ENCODE results near the gene FAP.
A peak's percentile ranks its signal among the peaks of the same experiment; 100 is the strongest.

The FAP gene

DNA sequence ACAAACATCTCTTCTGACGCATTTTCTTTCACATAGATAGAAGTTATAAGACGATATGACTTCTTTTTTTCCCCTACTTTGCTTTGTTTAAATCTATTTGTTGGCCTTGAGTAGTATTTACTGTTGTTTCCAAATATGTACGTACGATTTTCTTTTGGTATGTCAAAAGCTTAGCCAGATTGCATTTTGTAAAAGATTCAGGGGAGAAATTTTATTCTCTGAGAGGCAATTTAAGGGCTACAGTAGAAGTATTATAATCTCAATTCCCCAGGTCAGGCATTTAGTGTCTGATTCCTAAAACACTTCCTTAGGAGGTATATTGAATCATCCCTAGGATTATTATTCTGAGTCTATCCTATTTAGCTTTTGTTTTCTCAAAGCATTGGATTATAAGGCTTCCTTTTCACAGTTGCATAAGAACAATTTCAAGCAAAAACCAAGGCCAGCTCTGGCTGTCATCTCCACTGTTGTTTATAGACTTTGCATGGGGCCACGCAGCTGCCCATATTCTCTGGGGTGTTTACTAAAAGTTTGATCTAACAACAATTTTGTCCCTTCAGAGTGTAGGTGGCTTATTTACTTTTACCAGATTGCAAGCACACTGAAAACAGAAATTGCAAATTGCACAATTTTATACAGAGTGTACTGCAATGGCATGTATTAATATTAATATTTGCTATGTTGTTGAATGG is 57.6 kb downstream of the FAP start:
- DNase-seq = no peak

DNA sequence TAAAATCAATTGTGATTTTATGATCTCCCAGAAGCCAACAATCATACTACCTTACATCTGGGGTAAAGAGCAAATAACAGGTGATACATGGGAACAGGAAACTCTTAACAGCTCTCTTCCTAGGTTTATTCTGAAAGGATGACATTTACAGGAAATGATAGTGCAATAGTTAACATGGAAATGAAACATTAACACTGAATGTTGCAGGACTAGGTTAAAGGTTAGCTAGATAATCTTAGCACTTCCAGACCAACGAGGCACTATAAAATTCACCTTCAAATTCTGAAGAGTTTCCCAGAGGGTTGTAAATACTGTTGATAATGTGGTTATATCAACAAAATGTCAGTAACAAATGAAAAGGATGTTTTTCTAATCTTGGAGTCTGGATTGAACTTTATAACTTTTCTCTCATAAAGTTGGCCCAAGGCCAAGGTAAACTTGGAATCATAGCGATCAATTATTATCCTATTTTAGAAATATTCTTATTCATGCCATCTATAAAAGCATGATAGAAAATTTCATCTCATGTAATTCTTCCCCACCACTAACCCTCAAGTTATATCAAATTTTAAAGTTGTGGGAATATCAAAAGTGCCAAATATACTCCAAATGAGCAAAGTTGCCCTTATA is 58.3 kb downstream of the FAP start:
- DNase-seq = no peak

GRCh38 chr2:162184359-162184758 is 58.9 kb downstream of the FAP start:
- DNase-seq = no peak

GRCh38 chr2:162182395-162182794 is 60.9 kb downstream of the FAP start:
- no peak for DNase-seq

DNA sequence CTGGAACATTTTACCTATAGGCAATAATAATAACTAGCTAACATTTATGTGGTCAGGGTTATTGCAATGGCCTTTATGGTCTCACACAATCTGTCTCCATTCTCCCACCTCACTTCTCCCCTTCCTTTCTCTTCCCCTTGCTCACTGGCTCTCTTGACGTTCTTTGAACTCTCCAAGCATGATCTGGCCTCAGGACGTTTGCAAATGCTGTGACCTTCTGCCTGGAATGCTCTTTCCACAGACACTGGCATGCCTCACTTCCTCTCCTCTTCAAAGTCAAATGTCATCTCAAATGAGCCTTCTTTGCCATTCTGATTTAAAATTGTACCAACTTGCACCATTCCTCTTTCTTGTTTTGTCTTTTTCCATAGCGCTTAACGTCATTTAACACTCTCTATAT is 65.9 kb downstream of the FAP start:
- DNase-seq = no peak

GRCh38 chr2:162175714-162176113 is 67.5 kb downstream of the FAP start:
- no peak for DNase-seq

- DNase-seq = no peak
Observed at GRCh38 chr2:162174746-162175145, 68.5 kb downstream of the FAP start.

DNA sequence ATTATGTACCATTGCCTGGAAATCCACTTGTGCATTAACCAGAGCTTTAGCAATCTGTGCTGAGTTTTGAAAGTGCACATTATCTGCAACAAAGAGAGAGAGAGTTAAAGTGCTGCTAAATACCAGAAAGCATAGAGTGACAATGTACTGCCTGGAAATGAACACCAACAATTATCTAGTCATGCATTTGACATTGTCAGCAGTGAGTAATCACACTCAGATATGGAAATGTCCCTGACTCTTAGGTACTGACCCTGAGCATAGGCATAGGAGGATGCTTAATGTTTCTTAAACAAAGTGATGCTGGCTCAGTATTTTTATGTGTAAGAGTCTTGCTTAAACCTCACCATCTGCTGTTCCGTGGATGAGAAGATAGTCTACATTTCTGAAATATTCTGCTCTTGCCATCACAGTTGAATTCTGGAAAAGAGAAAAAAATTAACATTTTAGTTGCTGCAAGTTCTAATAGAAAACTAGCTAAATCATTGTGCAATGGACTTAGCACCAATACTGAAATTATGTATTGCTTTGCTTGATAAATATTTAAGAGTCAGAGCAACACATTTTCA is 70.4 kb downstream of the FAP start:
- no peak for DNase-seq

GRCh38 chr2:162166745-162167144 is 76.5 kb downstream of the FAP start:
- no peak for DNase-seq

- DNase-seq = no peak
Observed at GRCh38 chr2:162166174-162166573, 77.1 kb downstream of the FAP start.

DNA sequence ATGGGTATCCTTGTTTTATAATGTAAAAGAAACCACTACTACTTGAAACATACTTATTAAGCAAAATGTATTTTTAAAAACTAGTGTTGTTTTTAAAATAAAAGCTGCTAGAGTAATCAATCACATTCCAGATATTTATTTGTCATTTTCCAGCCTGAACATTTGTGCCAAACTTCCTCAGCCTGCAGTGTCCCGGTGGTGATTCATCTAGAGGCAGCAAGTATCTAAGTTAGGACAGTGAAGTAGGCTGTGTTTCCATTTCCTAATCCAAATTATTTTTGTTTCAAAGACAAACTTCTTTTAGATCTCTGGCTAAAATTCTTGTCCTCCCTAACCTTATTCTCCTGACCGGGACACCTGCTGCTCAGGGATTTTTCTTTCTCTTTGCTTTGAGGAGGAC is 78.4 kb downstream of the FAP start:
- DNase-seq = no peak

DNA sequence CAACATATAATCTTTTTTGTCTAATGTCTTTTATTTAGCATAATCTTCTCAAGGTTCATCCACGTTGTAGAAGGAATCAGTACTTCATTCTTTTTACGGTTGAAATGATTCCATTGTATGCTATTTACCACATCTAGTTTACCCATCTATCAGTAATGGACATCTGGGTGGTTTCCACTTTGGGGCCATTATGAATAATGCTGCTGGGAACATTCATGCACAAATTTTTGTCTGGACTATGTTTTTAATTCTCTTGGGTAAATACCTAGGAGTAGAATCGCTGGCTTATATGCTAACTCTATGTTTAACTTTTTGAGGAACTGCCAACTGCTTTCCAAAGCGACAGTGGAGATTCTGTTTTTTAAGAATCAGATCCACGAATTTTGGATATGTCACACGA is 83.8 kb downstream of the FAP start:
- no peak for DNase-seq

- no peak for DNase-seq
Observed at GRCh38 chr2:162156149-162156548, 87.1 kb downstream of the FAP start.

- no peak for DNase-seq
Observed at GRCh38 chr2:162155093-162155492, 88.2 kb downstream of the FAP start.

GRCh38 chr2:162153608-162154224 is 89.5 kb downstream of the FAP start:
- DNase-seq = peak; percentile 43

DNA sequence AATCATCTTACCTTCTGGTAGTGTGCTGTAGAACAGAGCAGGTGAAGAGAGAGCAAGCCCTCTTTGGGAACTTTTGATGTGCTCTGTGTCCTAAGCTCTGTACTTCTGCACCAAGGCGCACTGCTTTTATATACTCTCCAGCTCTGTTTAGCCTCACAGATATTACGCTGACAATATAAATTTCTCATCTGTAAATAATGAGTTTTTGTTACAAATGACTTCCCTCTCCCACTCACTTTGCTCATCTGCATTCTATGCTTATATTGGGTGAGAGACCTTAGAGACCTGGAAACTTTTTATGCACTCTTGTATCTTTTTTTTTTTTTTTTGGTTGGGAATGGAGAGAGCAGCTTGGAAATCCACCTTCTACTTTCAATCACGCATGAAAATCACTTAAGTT is 91.1 kb downstream of the FAP start, which contains the start of gene GCG:
Gene GCG (minus strand): TSS at position 101 of the 400 bp plus-strand sequence. CDS start 3,069 bp downstream, outside the sequence.
- DNase-seq = no peak

GRCh38 chr2:162149940-162150339 is 93.3 kb downstream of the FAP start:
- no peak for DNase-seq

GRCh38 chr2:162149466-162149865 is 93.8 kb downstream of the FAP start:
- DNase-seq = no peak

GRCh38 chr2:162148956-162149355 is 94.3 kb downstream of the FAP start:
- no peak for DNase-seq

DNA sequence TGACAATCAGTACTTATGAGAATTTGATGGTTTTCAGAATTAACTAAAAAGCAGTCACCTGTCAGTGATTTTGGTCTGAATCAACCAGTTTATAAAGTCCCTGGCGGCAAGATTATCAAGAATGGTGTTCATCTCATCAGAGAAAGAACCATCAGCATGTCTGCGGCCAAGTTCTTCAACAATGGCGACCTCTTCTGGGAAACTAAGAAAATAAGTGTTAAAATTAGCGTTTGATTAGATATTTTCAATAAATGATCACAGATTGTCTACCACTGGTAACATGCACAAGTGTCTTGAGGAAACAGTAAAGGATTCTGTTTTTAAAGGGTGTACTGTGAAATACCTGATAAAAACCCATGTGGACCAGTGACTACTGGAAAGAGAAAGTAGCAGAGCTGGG is 99.3 kb downstream of the FAP start:
- DNase-seq = no peak

- DNase-seq = no peak
Observed at GRCh38 chr2:162138310-162138709, 104.9 kb downstream of the FAP start.

GRCh38 chr2:162127422-162127821 is 115.8 kb downstream of the FAP start:
- DNase-seq = no peak

DNA sequence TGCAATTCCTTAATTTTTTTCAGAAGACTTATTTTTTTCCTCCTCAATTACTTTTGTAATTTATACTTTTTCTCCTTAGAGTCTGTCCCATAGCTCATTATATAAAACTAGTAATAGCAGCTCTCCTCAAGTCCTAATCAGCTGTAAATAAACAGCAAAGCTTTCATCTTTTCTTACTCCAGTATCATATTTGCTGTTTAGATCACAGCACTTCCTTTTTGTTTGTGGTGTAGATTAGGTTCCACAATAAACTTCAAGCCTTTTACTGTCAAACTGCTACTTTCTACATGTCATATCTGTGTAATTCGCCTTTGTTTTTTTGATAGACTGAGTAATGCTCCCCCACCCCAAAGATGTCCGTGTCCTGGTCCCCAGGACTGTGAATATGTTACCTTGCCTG is 116.7 kb downstream of the FAP start:
- no peak for DNase-seq

DNA sequence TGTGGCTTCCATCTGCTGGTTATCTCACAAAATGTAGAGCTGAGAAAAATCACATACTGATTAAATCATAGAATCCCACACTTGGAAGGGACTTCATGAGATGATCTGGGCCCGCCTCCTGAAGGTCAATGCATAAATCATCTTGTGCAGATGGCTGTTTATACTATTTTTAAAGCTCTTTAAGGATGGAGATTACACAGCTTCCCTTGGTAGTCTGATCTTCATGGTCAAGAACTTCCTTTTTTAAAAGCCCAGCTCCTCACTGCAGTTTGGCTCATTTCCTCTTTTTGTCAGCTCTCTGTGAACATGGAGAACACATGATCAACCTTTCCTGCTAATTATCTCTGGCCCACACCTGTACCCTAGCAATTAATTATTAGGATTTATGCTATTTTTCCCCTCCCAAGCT is 117.1 kb downstream of the FAP start:
- no peak for DNase-seq
